ENCODE measurements around the gene ARHGAP30. TPM values are rescaled to one million over a fixed set of nuclear protein-coding genes. Genes with fewer than 3 reads are reported as not detected.

ARHGAP30 gene
- total RNA-seq, 3 donors from 2014 or later, result 3.8 to 9.0 (median 8.1) TPM

GRCh38 chr1:161044535-161044907, 25.2 kb downstream of the ARHGAP30 start:
- peaks cover 3% of the 10 kb centered on the region for H3K9me3 ChIP-seq
- TF ChIP-seq CTCF (IDR thresholded peaks at IDR 0.05), result no peak
- no peak for ATAC-seq
- peak overlapping the region; percentile 74 for H3K4me3 ChIP-seq
- intact Hi-C loops (cut with DNase I, micrococcal nuclease), result no loop called here
- H3K4me1 ChIP-seq (ENCODE audit: low read depth), result peaks cover 16% of the 10 kb centered on the region
- H3K36me3 ChIP-seq (ENCODE audit: low read depth), result peaks cover 17% of the 10 kb centered on the region
- no peak for DNase-seq

- TF ChIP-seq CTCF (IDR thresholded peaks at IDR 0.05), result no peak
- Histone ChIP-seq H3K36me3 (ENCODE audit: low read depth) (peaks cover 17% of the 10 kb centered on the region), H3K9me3 (no peaks in the 10 kb centered on the region), H3K4me1 (ENCODE audit: low read depth) (peaks cover 28% of the 10 kb centered on the region), H3K4me3 (no peak overlapping the region)
- ATAC-seq, result no peak
- DNase-seq, result no peak
- intact Hi-C loops (cut with DNase I, micrococcal nuclease), result no loop called here
Measured at GRCh38 chr1:161039546-161039945, 30.1 kb downstream of the ARHGAP30 start.

GRCh38 chr1:161039154-161039545, 30.5 kb downstream of the ARHGAP30 start:
- no peaks in the 10 kb centered on the region for H3K9me3 ChIP-seq
- peaks cover 26% of the 10 kb centered on the region for H3K4me1 ChIP-seq (ENCODE audit: low read depth)
- intact Hi-C loops (cut with DNase I, micrococcal nuclease), result no loop called here
- no peak for TF ChIP-seq CTCF (IDR thresholded peaks at IDR 0.05)
- peaks cover 17% of the 10 kb centered on the region for H3K36me3 ChIP-seq (ENCODE audit: low read depth)
- H3K4me3 ChIP-seq, result peak overlapping the region; percentile 48
- ATAC-seq, result no peak
- no peak for DNase-seq

GRCh38 chr1:161038523-161039153, 31.1 kb downstream of the ARHGAP30 start, which contains the start of gene TSTD1:
TSTD1 (minus strand) TSS chr1:161038964; CDS start chr1:161038889, 75 bp downstream.
- TF ChIP-seq CTCF (IDR thresholded peaks at IDR 0.05), result no peak
- Histone ChIP-seq H3K36me3 (ENCODE audit: low read depth) (peaks cover 17% of the 10 kb centered on the region), H3K9me3 (no peaks in the 10 kb centered on the region), H3K4me1 (ENCODE audit: low read depth) (peaks cover 21% of the 10 kb centered on the region), H3K4me3 (peak within 1 kb of the TSS; percentile 48)
- peak; percentile 90 to 93 (median 91) for DNase-seq
- peak; percentile 95 for ATAC-seq
- intact Hi-C loops (cut with DNase I, micrococcal nuclease), result no loop called here

GRCh38 chr1:161037661-161038522, 31.8 kb downstream of the ARHGAP30 start:
- intact Hi-C loops (cut with DNase I, micrococcal nuclease), result no loop called here
- no peak for TF ChIP-seq CTCF (IDR thresholded peaks at IDR 0.05)
- H3K9me3 ChIP-seq, result no peaks in the 10 kb centered on the region
- peak; percentile 13 for ATAC-seq
- H3K4me1 ChIP-seq (ENCODE audit: low read depth), result peaks cover 21% of the 10 kb centered on the region
- DNase-seq, result peak; percentile 63 to 69 (median 67)
- peak overlapping the region; percentile 48 for H3K4me3 ChIP-seq
- H3K36me3 ChIP-seq (ENCODE audit: low read depth), result peaks cover 17% of the 10 kb centered on the region
